Spleen (tissue), 7 donors: ENCODE results near the gene TPD52L2.
A peak's percentile ranks its signal among the peaks of the same experiment; 100 is the strongest.

Source experiments
- CTCF ChIP-seq, 11 experiments: fragments of 200-600 bp in 7 of 11; fragments of 450-650 bp in 4 of 11; sonication (generic) in 4 of 11; IDR thresholded peaks in 8 of 11; conservative IDR thresholded peaks in 3 of 11; 1 replicate in 7 of 11; 2 replicates in 4 of 11; pipeline versions ENCODE4 v1.4.0 to v1.8.0; 2016 to 2021; ENCODE audit warnings: antibody characterized with exemption in 11 of 11, inconsistent platforms in 4 of 11, mild to moderate bottlenecking in 1 of 11
- POLR2AphosphoS5 ChIP-seq, 3 donors: sonication (generic); formaldehyde crosslinking; IDR thresholded peaks; one replicate each; pipeline ENCODE4 v1.5.1; 2017; ENCODE audit warnings: antibody characterized with exemption in 3 of 3
- donor health status: DM: no; HTN: no; CAD: no; lungs with moderate emphysema.
- donor health status: DM: no; HTN: no; CAD: no.
- donor health status: DM: no; HTN: no; CAD: no.

- TF ChIP-seq POLR2AphosphoS5 (IDR thresholded peaks at IDR 0.05), result no peak
- TF ChIP-seq CTCF (IDR thresholded peaks at IDR 0.05 in 8 of 11, conservative IDR thresholded peaks at IDR 0.05 in 3 of 11), result peak in 1 of 11 experiments; percentile 48
Measured at GRCh38 chr20:63859166-63859699, 5.8 kb upstream of the TPD52L2 start.
